Caco-2 (cell line): Measurements from ENCODE around the gene CTXN3. TPM values are rescaled to one million over a fixed set of nuclear protein-coding genes. Genes with fewer than 3 reads are reported as not detected.
"Not testable (repeated sequence)": the region's sequence is repeated elsewhere in the genome, so short reads cannot be mapped to it uniquely, and the experiment has no call there.

Source experiments
- BruUV-seq: library from RNA; stranded (reverse); fragments of 400-500 nt; replicated peaks from 2 replicates; lab custom pipeline; 2021; lab: Mats Ljungman, UMichigan
- CTCF ChIA-PET: fragments of 300-600 bp; sonication (Branson Sonifier 250); formaldehyde crosslinking; loops from one replicate; lab custom pipeline; 2022; ENCODE audit warnings: antibody characterized with exemption; lab: Charles Lee
- POLR2A ChIA-PET: fragments of 300-600 bp; sonication (Branson Sonifier 250); formaldehyde crosslinking; loops from one replicate; lab custom pipeline; 2022; ENCODE audit warnings: antibody characterized with exemption; lab: Charles Lee
- DNase-seq, 2 experiments: peaks; one replicate each; pipeline versions ENCODE4 v3.0.0 to v3.0.0-alpha.2; 2020 to 2022
- H3K27me3 ChIP-seq: replicated peaks from 2 replicates; pipeline ENCODE4 v1.6.0; 2011; ENCODE audit warnings: low read length; ENCODE audit not compliant: control insufficient read depth, insufficient read depth
- H3K36me3 ChIP-seq: 2 replicates; pipeline ENCODE4 v1.5.1; 2011; ENCODE audit warnings: low read length; ENCODE audit not compliant: control insufficient read depth, insufficient read depth
- H3K4me1 ChIP-seq: fragments of 250-450 bp; sonication (Bioruptor Pico); 2 replicates; pipeline ENCODE4 v1.5.1; 2020; ENCODE audit warnings: mild to moderate bottlenecking
- H3K4me3 ChIP-seq: 2 replicates; pipeline ENCODE4 v1.5.1; 2011; ENCODE audit warnings: low read depth, mild to moderate bottlenecking, control low read depth, low read length
- H3K9me3 ChIP-seq: fragments of 250-450 bp; sonication (Bioruptor Pico); 2 replicates; pipeline ENCODE4 v1.5.1; 2020; ENCODE audit warnings: mild to moderate bottlenecking, moderate library complexity
- H3K27ac Mint-ChIP-seq: one replicate; pipeline ENCODE4 v1.8.0; 2022; ENCODE audit warnings: mixed read lengths; ENCODE audit not compliant: unreplicated experiment
- H3K27me3 Mint-ChIP-seq: one replicate; pipeline ENCODE4 v1.8.0; 2022; ENCODE audit warnings: mixed read lengths; ENCODE audit not compliant: insufficient read depth, unreplicated experiment
- H3K36me3 Mint-ChIP-seq: one replicate; pipeline ENCODE4 v1.8.0; 2022; ENCODE audit warnings: mild to moderate bottlenecking, mixed read lengths; ENCODE audit not compliant: insufficient read depth, unreplicated experiment
- H3K4me1 Mint-ChIP-seq: one replicate; pipeline ENCODE4 v1.8.0; 2022; ENCODE audit warnings: low read depth, mixed read lengths; ENCODE audit not compliant: unreplicated experiment
- H3K4me3 Mint-ChIP-seq: one replicate; pipeline ENCODE4 v1.8.0; 2022; ENCODE audit warnings: mild to moderate bottlenecking, moderate library complexity, mixed read lengths; ENCODE audit not compliant: unreplicated experiment
- H3K9me3 Mint-ChIP-seq: one replicate; pipeline ENCODE4 v1.8.0; 2022; ENCODE audit warnings: mixed read lengths; ENCODE audit not compliant: unreplicated experiment
- intact Hi-C: fragments of 100-400 bp; cut with micrococcal nuclease; formaldehyde crosslinking; loops from one replicate; pipeline ENCODE4 v1.10.0; 2022; ENCODE audit not compliant: unreplicated experiment
- total RNA-seq: library from RNA; stranded (reverse); gene quantifications from 2 replicates; pipeline ENCODE4 v1.2.3, GENCODE V29; 2022
- TF ChIP-seq, protein P1 (sequence below), 2 experiments: fragments of 200-600 bp in 1 of 2; IDR thresholded peaks; 1 replicate in 1 of 2; 2 replicates in 1 of 2; pipeline versions ENCODE4 v1.5.1 to v1.8.0; 2011 to 2022; ENCODE audit warnings: antibody characterized with exemption in 1 of 2, control low read depth in 1 of 2, inconsistent platforms in 1 of 2, low read depth in 1 of 2, low read length in 1 of 2, mild to moderate bottlenecking in 1 of 2, moderate library complexity in 1 of 2; ENCODE audit not compliant: insufficient read depth in 1 of 2, severe bottlenecking in 1 of 2, unreplicated experiment in 1 of 2

Gene CTXN3
- total RNA-seq, 1 experiment from 2014 or later, result not detected

DNA sequence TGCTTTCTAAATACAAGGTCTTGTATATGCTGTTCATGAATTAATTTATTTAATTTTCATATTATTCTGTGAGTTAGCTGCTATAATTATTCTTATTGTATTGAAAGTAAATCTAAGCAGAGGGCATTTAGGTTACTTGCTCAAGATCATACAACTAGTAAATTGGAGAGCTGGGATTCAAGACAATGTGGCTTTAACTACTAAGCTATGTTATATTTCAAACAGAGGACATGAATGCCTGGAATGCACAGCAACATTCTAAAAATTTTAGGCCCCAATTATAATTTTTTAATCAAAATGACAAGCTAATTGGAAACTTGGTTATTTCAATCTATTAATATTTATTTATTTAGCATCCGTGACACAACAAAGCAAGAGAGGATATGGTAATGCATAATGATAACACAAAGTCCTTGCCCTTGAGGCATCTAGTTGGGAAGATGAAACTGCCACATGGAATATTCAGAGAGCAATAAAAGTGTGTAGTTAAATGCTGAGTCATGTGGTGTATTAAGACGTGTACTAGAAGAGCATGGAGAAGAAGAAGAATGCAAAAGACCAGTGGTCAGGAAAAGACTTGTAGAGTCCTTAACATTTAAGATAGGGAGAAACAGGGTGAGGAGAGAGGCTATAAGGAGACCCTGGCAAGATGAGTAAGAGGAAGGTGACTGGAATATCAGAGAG, 24.4 kb downstream of the CTXN3 start:
- Mint-ChIP-seq H3K27ac (no peak overlapping the region), H3K4me3 (no peak overlapping the region), H3K4me1 (no peaks in the 10 kb centered on the region), H3K27me3 (no peaks in the 10 kb centered on the region), H3K36me3 (no peaks in the 10 kb centered on the region), H3K9me3 (peaks cover 24% of the 10 kb centered on the region)
- CTCF ChIA-PET, result no interaction called here
- POLR2A ChIA-PET, result no interaction called here
- Histone ChIP-seq H3K9me3 (no peaks in the 10 kb centered on the region), H3K27me3 (no peaks in the 10 kb centered on the region), H3K36me3 (no peaks in the 10 kb centered on the region), H3K4me3 (no peak overlapping the region), H3K4me1 (no peaks in the 10 kb centered on the region)
- TF ChIP-seq, protein P1, sequence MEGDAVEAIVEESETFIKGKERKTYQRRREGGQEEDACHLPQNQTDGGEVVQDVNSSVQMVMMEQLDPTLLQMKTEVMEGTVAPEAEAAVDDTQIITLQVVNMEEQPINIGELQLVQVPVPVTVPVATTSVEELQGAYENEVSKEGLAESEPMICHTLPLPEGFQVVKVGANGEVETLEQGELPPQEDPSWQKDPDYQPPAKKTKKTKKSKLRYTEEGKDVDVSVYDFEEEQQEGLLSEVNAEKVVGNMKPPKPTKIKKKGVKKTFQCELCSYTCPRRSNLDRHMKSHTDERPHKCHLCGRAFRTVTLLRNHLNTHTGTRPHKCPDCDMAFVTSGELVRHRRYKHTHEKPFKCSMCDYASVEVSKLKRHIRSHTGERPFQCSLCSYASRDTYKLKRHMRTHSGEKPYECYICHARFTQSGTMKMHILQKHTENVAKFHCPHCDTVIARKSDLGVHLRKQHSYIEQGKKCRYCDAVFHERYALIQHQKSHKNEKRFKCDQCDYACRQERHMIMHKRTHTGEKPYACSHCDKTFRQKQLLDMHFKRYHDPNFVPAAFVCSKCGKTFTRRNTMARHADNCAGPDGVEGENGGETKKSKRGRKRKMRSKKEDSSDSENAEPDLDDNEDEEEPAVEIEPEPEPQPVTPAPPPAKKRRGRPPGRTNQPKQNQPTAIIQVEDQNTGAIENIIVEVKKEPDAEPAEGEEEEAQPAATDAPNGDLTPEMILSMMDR (IDR thresholded peaks at IDR 0.05; ENCODE audit: insufficient read depth in 1 of 2, low read depth in 1 of 2, low read length in 1 of 2, severe bottlenecking in 1 of 2, unreplicated experiment in 1 of 2), result no peak
- no TSS peak for BruUV-seq
- DNase-seq, result no peak
- intact Hi-C loops, result no loop called here

GRCh38 chr5:127676951-127677350, 28.1 kb downstream of the CTXN3 start:
- CTCF ChIA-PET, H3K27ac Mint-ChIP-seq, intact Hi-C loops: not testable (repeated sequence)

GRCh38 chr5:127679691-127680330, 30.9 kb downstream of the CTXN3 start:
- H3K4me3 Mint-ChIP-seq, POLR2A ChIA-PET, H3K4me3 ChIP-seq, H3K36me3 Mint-ChIP-seq, H3K27me3 ChIP-seq, H3K27ac Mint-ChIP-seq, DNase-seq, BruUV-seq, H3K9me3 ChIP-seq, intact Hi-C loops, H3K27me3 Mint-ChIP-seq, H3K4me1 ChIP-seq, H3K36me3 ChIP-seq, CTCF ChIA-PET: not testable (repeated sequence)
- Mint-ChIP-seq H3K4me1 (peaks cover 11% of the 10 kb centered on the region), H3K9me3 (peaks cover 12% of the 10 kb centered on the region)

More at GRCh38 chr5:127676951-127677350, 28.1 kb downstream of the CTXN3 start:
- H3K36me3 Mint-ChIP-seq, H3K36me3 ChIP-seq, H3K9me3 ChIP-seq, DNase-seq, H3K27me3 ChIP-seq, POLR2A ChIA-PET, H3K27me3 Mint-ChIP-seq, H3K4me3 ChIP-seq, BruUV-seq, H3K4me3 Mint-ChIP-seq, H3K4me1 ChIP-seq, H3K4me1 Mint-ChIP-seq: not testable (repeated sequence)
- H3K9me3 Mint-ChIP-seq, result peaks cover 24% of the 10 kb centered on the region

GRCh38 chr5:127680595-127680994, 31.7 kb downstream of the CTXN3 start:
- intact Hi-C loops, result no loop called here
- no peak overlapping the region for H3K4me3 Mint-ChIP-seq

More at GRCh38 chr5:127680595-127680994, 31.7 kb downstream of the CTXN3 start:
- no peak overlapping the region for H3K4me3 ChIP-seq
- H3K36me3 ChIP-seq, result no peaks in the 10 kb centered on the region
- Mint-ChIP-seq H3K4me1 (peaks cover 11% of the 10 kb centered on the region), H3K36me3 (no peaks in the 10 kb centered on the region), H3K27me3 (no peaks in the 10 kb centered on the region), H3K9me3 (peaks cover 4% of the 10 kb centered on the region), H3K27ac (no peak overlapping the region)
- no peak for DNase-seq
- TF ChIP-seq, protein P1 (IDR thresholded peaks at IDR 0.05; ENCODE audit: insufficient read depth in 1 of 2, low read depth in 1 of 2, low read length in 1 of 2, severe bottlenecking in 1 of 2, unreplicated experiment in 1 of 2), result no peak
- BruUV-seq, result no TSS peak
- H3K4me1 ChIP-seq, result no peaks in the 10 kb centered on the region
- POLR2A ChIA-PET, result no interaction called here
- no peaks in the 10 kb centered on the region for H3K27me3 ChIP-seq
- 0 out of 2 replicates have a peak, but pooled peaks cover under 1% of the 10 kb centered on the region for H3K9me3 ChIP-seq
- CTCF ChIA-PET, result no interaction called here
